Ishikawa (cell line): Measurements from ENCODE around the gene GATAD2B.

ENCODE experiments used
- CEBPB ChIP-seq: IDR thresholded peaks from 2 replicates; pipeline ENCODE4 v1.6.1; 2012
- CREB1 ChIP-seq: IDR thresholded peaks from 2 replicates; pipeline ENCODE4 v1.6.1; 2012; ENCODE audit warnings: low read depth
- EGR1 ChIP-seq: IDR thresholded peaks from 2 replicates; pipeline ENCODE4 v1.6.1; 2012
- EP300 ChIP-seq: IDR thresholded peaks from 2 replicates; pipeline ENCODE4 v1.6.1; 2012; ENCODE audit warnings: borderline replicate concordance
- FOXM1 ChIP-seq: IDR thresholded peaks from 2 replicates; pipeline ENCODE4 v1.6.1; 2012; ENCODE audit warnings: low read depth, borderline replicate concordance
- MAX ChIP-seq: IDR thresholded peaks from 2 replicates; pipeline ENCODE4 v1.6.1; 2012
- NFIC ChIP-seq: IDR thresholded peaks from 2 replicates; pipeline ENCODE4 v1.6.1; 2012
- RAD21 ChIP-seq: IDR thresholded peaks from 2 replicates; pipeline ENCODE4 v1.6.1; 2012; ENCODE audit warnings: low read depth
- REST ChIP-seq: IDR thresholded peaks from 2 replicates; pipeline ENCODE4 v1.6.1; 2012; ENCODE audit warnings: low read depth, mild to moderate bottlenecking
- TAF1 ChIP-seq: IDR thresholded peaks from 2 replicates; pipeline ENCODE4 v1.6.1; 2012; ENCODE audit warnings: low read depth, mild to moderate bottlenecking
- TCF12 ChIP-seq: IDR thresholded peaks from 2 replicates; pipeline ENCODE4 v1.6.1; 2012; ENCODE audit warnings: low read depth
- TEAD4 ChIP-seq: IDR thresholded peaks from 2 replicates; pipeline ENCODE4 v1.6.1; 2012
- USF1 ChIP-seq: IDR thresholded peaks from 2 replicates; pipeline ENCODE4 v1.6.1; 2012
- YY1 ChIP-seq: IDR thresholded peaks from 2 replicates; pipeline ENCODE4 v1.6.1; 2012; ENCODE audit warnings: low read depth
- ZBTB7A ChIP-seq: IDR thresholded peaks from 2 replicates; pipeline ENCODE4 v1.6.1; 2012; ENCODE audit warnings: low read depth

GATAD2B gene

GRCh38 chr1:153827168-153827964, 95.4 kb downstream of the GATAD2B start:
- TF ChIP-seq MAX, result no peak
- TF ChIP-seq USF1, result no peak
- no peak for TF ChIP-seq REST
- no peak for TF ChIP-seq EP300
- TF ChIP-seq FOXM1, result no peak
- TF ChIP-seq EGR1, result no peak

- no peak for TF ChIP-seq TCF12
- TF ChIP-seq TAF1, result no peak
- no peak for TF ChIP-seq TEAD4
- TF ChIP-seq NFIC, result no peak
- TF ChIP-seq RAD21, result no peak
- TF ChIP-seq EP300, result no peak
- no peak for TF ChIP-seq FOXM1
- no peak for TF ChIP-seq EGR1
- no peak for TF ChIP-seq MAX
- TF ChIP-seq YY1, result no peak
- no peak for TF ChIP-seq REST
- TF ChIP-seq USF1, result no peak
- TF ChIP-seq CREB1, result no peak
- TF ChIP-seq ZBTB7A, result no peak
- no peak for TF ChIP-seq CEBPB
Observed at GRCh38 chr1:153818876-153819275, 103.9 kb downstream of the GATAD2B start.

GRCh38 chr1:153816283-153816889, 106.4 kb downstream of the GATAD2B start:
- TF ChIP-seq TAF1 (no peak), RAD21 (no peak), YY1 (no peak), EP300 (no peak), CEBPB (no peak), FOXM1 (no peak), NFIC (no peak), REST (no peak), ZBTB7A (no peak), TEAD4 (no peak), EGR1 (no peak), MAX (no peak), CREB1 (no peak), TCF12 (no peak)
